HG02885 (cell line): Measurements from ENCODE around the gene BRCA1.
"Not testable (repeated sequence)": the region's sequence is repeated elsewhere in the genome, so short reads cannot be mapped to it uniquely, and the experiment has no call there.

Experiments
- ATAC-seq: cut with Tn5 transposase; IDR thresholded peaks from one replicate; pipeline ENCODE4 v1.9.1; 2021; ENCODE audit warnings: mild to moderate bottlenecking; ENCODE audit not compliant: unreplicated experiment, poor library complexity

Gene BRCA1

DNA sequence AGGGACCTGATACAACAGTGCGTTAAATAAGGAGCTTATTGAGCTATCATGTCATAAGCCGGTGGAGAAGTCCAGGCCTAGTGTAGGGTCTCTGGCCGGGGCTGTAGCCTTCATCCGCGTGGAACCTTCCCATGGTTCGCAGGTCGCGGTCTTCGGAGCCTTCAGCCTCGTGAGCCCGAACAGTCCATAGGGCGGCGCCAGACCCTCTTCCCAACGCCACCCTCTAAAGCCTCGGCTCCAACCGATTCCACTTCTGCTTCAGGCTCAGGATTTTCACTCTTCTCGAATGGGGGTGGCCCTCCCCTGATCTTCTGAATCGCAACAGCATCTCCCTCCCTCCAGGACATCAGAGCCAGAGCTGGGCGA lies 10.3 kb upstream of the BRCA1 start:
- no peak for ATAC-seq

DNA sequence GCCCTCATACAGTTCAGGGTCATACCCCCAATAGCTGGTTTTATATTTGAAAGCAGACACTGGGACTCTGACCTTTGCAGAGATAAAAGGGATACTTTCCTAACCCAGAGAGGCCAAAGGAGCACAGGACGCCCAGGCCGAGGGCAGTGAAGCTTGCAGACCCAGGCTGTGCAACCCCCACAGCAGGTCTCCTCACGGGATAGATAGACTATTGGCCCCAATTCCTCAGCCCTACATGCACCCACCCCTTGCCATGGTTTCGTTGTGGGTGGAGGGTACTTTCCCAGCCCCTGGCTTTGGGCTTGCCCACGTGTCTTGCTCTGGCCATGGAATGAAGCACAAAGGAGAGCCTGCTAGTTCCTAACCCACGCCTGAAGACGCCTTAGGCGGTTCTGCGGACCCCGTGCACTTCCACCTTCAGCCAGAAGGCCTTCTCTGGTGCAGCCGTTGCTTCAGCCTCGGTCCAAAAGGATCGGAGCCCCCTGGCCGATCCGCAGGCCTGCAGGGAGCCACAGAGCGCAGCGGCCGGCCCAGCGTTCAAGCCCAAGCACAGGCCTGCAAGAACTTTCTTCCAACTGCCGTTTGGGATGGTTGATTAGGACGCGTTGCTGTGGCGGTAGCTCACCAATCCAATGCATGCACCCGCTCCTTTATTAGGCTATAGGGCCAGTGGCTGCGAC lies 9.8 kb upstream of the BRCA1 start:
- ATAC-seq, result no peak

DNA sequence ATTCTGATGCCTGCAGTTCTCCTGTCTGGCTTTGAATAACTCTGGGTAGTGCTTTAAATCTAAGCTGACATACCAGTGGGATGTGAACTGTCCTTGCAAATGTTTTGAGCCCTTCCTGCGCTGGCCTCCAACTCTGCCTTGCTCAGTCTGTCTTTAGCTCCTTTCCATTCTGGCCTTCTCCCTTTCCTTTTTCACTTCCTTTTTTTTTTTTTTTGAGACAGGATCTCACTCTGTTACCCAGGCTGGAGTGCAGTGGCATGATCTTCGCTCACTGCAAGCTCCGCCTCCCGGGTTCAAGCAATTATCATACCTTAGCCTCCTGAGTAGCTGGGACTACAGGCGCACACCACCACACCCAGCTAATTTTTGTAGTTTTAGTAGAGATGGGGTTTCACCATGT lies 8.3 kb upstream of the BRCA1 start:
- not testable (repeated sequence) for ATAC-seq

DNA sequence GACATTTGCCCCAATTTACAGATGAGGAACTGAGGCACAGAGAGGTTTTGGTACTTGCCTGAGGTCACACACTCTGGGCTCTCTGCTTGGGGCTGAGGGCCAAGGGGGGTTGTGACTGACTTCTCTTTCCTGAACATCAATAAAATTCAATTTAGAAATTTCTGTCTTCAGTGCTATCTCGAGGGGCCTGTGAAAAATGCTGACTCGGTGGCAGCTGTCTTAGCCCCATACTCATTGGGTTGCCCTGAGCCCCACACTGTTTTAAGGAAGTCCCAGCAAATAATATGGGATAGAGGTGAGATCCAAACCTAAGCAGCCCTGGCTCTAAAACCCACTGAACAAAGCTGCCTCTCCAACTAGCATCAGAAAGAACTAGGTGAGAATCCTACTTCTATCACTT lies 7.0 kb upstream of the BRCA1 start:
- ATAC-seq, result no peak

DNA sequence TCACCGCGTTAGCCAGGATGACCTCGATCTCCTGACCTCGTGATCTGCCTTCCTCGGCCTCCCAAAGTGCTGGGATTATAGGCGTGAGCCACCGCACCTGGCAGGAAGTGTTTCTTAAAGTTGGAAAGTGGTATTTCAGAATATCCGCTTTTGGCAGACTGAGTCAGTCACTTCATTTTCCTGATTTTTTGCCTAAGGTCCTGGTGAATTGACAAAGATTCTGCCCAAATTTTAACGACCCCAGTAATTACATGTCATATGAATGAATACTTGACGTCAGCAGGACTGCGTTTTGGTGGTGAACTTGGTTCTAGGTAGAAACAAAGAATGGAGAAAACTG lies 4.5 kb upstream of the BRCA1 start:
- no peak for ATAC-seq

DNA sequence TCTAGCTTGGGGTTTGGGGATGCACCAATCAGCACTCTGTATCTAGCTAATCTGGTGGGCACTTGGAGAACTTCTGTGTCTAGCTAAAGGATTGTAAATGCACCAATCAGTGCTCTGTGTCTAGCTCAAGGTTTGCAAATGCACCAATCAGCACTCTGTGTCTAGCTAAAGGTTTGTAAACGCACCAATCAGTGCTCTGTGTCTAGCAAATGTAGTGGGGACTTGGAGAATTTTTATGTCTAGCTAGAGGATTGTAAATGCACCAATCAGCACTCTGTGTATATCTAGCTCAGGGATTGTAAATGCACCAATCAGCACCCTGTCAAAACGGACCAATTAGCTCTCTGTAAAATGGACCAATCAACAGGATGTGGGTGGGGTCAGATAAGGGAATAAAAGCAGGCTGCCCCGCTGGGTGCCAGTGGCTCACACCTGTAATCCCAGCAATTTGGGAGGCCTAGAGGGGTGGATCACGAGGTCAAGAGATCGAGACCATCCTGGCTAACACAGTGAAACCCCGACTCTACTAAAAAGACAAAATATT lies 2.2 kb upstream of the BRCA1 start:
- not testable (repeated sequence) for ATAC-seq

DNA sequence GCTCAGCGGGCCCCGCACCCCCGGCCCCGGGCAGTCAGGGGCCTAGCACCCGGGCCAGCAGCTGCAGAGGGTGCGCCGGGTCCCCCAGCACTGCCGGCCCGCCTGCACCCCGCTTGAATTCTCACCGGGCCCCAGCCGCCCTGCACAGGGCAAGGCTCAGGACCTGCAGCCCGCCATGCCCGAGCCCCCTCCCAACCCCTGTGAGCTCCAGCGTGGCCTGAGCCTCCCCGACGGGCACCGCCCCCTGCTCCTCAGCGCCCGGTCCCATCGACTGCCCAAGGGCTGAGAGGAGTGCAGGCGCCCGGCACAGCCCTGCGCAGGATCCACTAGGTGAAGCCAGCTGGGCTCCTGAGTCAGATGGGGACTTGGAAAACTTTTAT lies 1.7 kb upstream of the BRCA1 start:
- ATAC-seq, result no peak

DNA sequence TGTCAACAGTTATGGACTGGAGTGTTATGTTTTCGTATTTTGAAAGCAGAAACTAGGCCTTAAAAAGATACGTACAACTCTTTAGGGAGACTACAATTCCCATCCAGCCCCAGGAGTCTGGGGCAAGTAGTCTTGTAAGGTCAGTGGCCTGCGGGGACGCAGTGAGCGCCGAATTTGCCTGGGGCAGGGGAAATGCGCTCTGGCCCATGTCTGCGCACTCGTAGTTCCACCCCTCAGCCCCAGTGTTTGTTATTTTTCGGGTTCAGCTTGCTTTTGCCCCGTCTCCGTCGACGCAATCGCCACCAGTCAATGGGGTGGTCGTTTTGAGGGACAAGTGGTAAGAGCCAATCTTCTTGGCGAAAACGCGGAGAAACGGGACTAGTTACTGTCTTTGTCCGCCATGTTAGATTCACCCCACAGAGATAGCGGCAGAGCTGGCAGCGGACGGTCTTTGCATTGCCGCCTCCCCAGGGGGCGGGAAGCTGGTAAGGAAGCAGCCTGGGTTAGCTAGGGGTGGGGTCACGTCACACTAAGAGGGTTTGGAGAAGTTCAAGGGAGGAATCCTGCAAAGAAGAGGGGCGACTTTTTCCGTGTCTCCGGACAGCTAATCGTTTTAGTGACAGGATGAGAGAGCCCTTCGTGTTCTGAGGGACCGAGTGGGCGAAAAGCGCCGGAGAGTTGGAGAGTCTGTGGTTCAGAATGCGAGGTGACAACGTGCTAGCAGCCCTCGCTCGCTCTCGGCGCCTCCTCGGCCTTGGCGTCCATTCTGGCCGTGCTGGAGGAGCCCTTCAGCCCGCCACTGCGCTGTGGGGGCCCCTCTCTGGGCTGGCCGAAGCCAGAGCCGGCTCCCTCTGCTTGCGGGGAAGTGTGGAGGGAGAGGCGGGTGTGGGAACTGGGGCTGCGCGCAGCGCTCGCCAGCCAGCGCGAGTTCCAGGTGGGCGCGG lies 1.1 kb upstream of the BRCA1 start:
- ATAC-seq, result no peak

DNA sequence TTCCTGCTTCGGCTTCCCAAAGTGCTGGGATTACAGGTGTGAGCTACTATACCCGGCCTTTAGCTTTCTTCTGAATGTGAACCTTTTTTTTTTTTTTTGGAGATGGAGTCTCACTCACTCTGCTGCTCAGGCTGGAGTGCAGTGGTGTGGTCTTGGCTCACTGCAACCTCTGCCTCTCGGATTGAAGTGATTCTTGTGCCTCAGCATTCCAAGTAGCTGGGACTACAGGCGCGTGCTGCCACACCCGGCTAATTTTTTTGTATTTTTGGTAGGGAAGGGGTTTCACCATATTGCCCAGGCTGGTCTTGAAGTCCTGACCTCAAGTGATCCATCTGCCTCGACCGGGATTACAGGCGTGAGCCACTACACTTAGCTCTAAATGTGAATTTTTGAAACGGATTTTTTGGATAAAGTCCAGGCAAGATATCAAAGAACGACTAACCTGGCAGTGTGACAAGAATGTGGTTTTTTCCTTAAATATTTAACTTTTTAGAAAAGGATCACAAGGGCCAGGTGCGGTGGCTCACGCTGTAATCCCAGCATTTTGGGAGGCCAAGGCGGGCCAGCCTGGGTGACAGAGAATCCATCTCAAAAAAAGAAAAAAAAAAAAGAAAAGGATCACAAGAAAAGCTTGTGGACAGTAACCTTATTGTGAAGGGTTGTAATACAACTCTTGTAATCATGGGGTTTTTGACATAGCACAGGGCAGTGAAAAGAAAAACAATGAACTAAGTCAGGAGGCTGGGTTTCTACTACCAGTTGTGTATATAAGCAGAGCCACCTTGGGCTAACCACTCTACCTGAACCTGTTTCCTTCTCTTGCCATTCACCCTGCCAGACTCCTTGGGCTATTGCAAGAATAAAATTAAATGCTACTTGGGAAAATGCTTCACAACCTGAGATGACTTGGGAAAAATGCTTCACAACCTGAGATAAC lies 6.2 kb downstream of the BRCA1 start:
- no peak for ATAC-seq

DNA sequence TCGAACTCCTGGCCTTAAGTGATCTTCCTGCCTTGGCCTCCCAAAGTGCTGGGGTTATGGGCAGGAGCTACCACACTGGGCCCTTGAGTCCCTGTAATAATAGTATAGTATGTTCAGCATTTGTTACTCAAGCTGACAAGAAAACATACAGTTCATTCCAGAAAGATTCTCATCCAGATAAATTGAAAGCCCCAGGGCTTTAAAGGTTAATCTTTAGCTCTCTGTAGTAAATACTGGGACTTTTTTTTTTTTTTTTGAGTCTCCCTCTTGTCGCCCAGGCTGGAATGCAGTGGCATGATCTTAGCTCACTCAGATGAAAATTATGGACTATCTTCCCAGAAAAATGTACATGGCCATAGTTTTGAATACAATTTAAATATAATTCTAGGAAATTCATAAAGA lies 11.0 kb downstream of the BRCA1 start:
- ATAC-seq, result no peak

DNA sequence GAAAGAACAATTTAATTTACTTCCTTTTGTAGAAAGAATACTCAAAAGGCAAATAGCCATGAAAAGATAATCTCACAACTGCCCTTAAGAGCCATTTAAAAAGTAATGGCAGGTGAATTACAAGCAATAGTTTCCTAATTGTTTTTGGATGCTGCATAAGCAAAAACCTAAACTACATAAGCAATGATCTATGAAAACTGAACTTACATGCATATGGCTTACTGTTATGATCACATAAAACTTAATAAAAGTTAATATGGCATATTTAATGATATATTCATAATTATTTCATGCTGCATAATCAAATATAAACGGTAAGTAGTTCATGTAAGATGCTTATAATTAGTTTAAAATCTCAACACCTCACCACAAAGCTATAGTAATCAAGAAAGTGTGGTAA lies 18.6 kb downstream of the BRCA1 start:
- ATAC-seq, result no peak

DNA sequence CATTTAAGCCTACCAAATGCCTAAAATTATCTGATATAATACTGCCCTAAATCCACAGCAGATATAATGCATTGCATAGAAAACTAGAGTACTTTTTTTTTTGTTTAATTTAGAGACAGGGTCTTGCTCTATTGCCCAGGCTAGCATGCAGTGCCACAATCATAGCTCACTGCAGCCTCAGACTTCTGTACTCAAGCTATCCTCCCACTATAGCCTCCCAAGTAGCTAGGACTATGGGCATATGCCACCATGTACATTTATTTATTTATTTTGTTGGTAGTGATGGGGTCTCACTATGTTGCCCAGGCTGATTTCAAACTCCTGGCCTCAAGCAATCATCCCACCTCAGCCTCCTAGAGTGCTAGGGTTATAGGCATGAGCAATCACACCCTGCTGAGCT lies 20.0 kb downstream of the BRCA1 start:
- no peak for ATAC-seq

DNA sequence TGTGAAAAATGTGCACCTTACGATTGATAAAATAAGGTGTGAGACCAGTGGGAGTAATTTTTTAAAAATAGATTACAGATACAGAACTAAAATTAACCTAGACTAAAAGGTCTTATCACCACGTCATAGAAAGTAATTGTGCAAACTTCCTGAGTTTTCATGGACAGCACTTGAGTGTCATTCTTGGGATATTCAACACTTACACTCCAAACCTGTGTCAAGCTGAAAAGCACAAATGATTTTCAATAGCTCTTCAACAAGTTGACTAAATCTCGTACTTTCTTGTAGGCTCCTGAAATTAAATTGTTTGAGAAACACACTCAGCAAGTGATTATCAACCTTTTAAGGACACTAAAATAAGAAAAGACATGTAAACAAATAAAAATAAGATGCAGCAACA lies 20.5 kb downstream of the BRCA1 start:
- no peak for ATAC-seq

DNA sequence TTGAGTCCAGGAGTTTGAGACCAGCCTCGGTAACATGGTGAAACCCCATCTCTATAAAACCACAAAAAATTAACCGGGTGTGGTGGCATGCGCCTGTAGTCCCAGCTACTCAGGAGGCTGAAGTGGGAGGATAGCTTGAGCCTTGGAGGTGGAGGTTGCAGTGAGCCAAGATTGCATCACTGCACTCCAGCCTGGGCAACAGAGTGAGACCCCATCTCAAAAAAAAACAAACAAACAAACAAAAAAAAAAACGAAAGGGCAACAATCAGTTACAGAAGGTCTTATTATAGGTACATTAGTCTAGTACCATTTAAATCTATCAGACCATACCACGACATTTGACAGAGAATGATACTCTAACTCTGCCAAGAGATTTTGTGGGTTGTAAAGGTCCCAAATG lies 29.8 kb downstream of the BRCA1 start:
- ATAC-seq, result not testable (repeated sequence)

DNA sequence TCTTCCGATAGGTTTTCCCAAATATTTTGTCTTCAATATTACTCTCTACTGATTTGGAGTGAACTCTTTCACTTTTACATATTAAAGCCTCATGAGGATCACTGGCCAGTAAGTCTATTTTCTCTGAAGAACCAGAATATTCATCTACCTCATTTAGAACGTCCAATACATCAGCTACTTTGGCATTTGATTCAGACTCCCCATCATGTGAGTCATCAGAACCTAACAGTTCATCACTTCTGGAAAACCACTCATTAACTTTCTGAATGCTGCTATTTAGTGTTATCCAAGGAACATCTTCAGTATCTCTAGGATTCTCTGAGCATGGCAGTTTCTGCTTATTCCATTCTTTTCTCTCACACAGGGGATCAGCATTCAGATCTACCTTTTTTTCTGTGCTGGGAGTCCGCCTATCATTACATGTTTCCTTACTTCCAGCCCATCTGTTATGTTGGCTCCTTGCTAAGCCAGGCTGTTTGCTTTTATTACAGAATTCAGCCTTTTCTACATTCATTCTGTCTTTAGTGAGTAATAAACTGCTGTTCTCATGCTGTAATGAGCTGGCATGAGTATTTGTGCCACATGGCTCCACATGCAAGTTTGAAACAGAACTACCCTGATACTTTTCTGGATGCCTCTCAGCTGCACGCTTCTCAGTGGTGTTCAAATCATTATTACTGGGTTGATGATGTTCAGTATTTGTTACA lies 30.9 kb downstream of the BRCA1 start:
- ATAC-seq, result no peak

DNA sequence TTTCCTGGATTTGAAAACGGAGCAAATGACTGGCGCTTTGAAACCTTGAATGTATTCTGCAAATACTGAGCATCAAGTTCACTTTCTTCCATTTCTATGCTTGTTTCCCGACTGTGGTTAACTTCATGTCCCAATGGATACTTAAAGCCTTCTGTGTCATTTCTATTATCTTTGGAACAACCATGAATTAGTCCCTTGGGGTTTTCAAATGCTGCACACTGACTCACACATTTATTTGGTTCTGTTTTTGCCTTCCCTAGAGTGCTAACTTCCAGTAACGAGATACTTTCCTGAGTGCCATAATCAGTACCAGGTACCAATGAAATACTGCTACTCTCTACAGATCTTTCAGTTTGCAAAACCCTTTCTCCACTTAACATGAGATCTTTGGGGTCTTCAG lies 32.3 kb downstream of the BRCA1 start:
- ATAC-seq, result no peak

DNA sequence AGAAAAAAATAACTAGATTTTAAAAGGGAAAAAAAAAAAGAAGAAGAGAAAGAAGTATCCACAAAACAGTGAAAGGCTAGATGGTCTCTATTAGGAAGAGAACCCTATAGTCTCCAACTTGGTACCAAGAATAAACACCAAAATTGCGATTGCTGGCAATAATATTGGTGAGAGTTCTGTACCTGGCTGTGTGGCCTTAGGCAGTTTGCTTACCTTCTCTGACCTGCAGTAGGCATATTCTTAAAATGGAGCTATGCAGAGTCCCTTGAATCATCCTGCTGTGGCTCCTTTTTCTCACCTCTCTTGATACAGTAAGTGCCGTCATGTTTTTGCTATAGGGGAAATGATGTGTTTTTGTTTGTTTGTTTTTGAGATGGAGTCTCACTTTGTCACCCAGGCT lies 35.1 kb downstream of the BRCA1 start:
- no peak for ATAC-seq

DNA sequence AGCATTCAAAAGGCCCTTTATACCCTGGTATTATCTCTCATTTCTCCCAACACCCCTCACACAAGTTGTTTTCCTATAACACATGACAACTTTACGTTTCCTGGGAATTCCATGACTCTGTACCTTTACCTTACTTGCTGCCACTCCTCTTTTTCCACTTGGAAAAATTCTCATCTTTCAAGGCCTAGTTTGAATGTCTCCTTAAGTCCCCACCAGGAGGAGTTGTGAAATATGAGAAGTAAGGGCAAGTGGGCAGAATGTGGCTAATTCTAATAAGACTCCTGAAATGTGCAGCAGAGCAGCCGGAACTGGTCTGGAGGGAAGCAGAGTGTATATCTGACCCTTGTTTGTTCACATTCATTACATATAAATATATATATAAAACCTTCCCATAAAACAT lies 39.7 kb downstream of the BRCA1 start:
- ATAC-seq, result no peak

DNA sequence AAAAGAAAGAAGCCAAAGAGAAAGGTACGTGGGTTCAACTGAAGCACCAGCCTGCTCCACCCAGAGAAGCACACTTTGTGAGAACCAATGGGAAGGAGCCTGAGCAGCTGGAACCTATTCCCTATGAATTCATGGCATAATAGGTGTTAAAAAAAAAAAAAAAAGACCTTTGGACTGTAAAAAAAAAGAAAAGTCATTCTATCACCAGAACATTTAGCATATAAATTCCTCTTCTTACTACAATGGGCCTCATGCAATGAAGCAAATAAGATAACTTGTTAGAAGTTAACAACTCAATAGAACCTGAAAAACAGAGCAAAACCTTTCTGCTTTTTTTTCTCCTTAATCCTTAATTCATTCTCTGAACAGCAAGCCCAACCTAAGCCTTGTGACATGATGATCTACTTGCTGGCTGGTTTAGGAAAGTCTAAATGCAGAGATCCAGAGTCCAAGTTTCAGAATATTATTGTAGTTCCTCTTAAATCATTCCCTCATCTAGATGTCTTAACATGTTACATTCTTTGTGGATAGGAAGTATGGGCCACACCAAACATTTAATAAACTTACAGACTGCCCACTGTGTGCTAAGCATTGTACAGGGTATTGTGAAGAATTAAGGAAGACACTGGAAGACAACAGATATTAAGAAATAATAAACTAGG lies 45.4 kb downstream of the BRCA1 start:
- no peak for ATAC-seq

DNA sequence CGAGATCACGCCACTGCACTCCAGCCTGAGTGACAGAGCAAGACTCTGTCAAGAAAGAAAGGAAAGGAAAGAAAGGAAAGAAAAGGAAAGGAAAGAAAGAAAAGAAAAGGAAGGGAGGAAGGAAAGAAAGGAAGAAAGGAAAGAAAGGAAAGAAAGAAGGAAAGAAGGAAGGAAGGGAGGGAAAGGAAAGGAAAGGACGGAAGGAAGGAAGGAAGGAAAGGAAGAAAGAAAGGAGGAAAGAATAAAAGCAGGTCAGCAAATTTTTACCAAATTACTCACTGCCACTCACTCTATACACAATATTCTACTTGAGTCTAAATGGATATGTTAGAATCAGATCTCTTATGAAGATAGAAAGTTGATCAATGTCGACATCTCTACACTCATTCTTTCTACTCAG lies 50.3 kb downstream of the BRCA1 start:
- ATAC-seq, result no peak
